Effector memory CD8-positive, alpha-beta T cell (primary cell): ENCODE measurements around the gene TTC39C.

Experiments used
- ATAC-seq: fragments of 150-1000 bp; cut with Tn5 transposase; replicated peaks from 2 replicates; pipeline ENCODE4 v1.10.0; 2021; ENCODE audit warnings: mild to moderate bottlenecking, moderate library complexity
- DNase-seq, 3 experiments: peaks; one replicate each; pipeline ENCODE4 v3.0.0; 2021
- H3K27ac Mint-ChIP-seq, 2 donors: one replicate each; pipeline ENCODE4 v1.8.0; 2022; ENCODE audit warnings: mild to moderate bottlenecking in 2 of 2, mixed read lengths in 2 of 2, moderate library complexity in 2 of 2
- H3K27me3 Mint-ChIP-seq, 2 donors: one replicate each; pipeline ENCODE4 v1.8.0; 2022; ENCODE audit warnings: mixed read lengths in 2 of 2
- H3K36me3 Mint-ChIP-seq: one replicate; pipeline ENCODE4 v1.8.0; 2022; ENCODE audit warnings: mild to moderate bottlenecking, moderate library complexity, mixed read lengths; ENCODE audit not compliant: insufficient read depth
- H3K4me1 Mint-ChIP-seq, 2 donors: one replicate each; pipeline ENCODE4 v1.8.0; 2022; ENCODE audit warnings: low read depth in 2 of 2, mixed read lengths in 2 of 2
- H3K4me3 Mint-ChIP-seq, 2 donors: one replicate each; pipeline ENCODE4 v1.8.0; 2022; ENCODE audit warnings: mild to moderate bottlenecking in 2 of 2, mixed read lengths in 2 of 2, moderate library complexity in 2 of 2
- H3K9me3 Mint-ChIP-seq, 2 donors: one replicate each; pipeline ENCODE4 v1.8.0; 2022; ENCODE audit warnings: mixed read lengths in 2 of 2

Gene TTC39C

DNA sequence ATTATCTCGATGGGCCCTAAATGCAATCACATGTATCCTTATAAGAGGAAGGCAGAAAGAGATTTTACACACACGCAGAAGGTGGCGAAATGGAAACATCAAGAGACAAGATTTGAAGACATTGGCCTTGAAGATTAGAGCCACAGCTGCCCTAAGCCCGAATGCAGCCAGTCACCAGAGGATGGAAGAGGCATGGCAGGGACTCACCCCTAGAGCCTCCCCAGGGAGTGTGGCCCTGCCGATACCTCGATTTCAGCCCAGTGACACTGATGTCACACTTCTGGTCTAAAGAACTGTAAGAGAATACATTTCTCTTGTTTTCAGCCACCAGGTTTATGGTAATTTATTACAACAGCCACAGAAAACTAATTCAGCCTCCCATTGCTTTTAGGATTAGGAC is 17.4 kb downstream of the TTC39C start:
- Mint-ChIP-seq H3K9me3 (no peaks in the 10 kb centered on the region), H3K36me3 (peaks cover 17% of the 10 kb centered on the region), H3K27ac (peak overlapping the region; percentile 8 to 73), H3K27me3 (no peaks in the 10 kb centered on the region), H3K4me3 (peak overlapping the region; percentile 24 to 26), H3K4me1 (peaks cover 58 to 75% of the 10 kb centered on the region in 2 donors)
- peak; percentile 45 for ATAC-seq
- DNase-seq = no peak

- DNase-seq (no peak), ATAC-seq (no peak)
- H3K27me3 Mint-ChIP-seq = no peaks in the 10 kb centered on the region
- H3K4me1 Mint-ChIP-seq = peaks cover 64 to 72% of the 10 kb centered on the region in 2 donors
- H3K9me3 Mint-ChIP-seq = no peaks in the 10 kb centered on the region
- H3K4me3 Mint-ChIP-seq = peak overlapping the region; percentile 19 to 21
- H3K27ac Mint-ChIP-seq = peak overlapping the region; percentile 38 to 73
- peaks cover 6% of the 10 kb centered on the region for H3K36me3 Mint-ChIP-seq
Measured at GRCh38 chr18:24033641-24034412, 19.3 kb downstream of the TTC39C start.

- Mint-ChIP-seq H3K9me3 (no peaks in the 10 kb centered on the region), H3K27me3 (no peaks in the 10 kb centered on the region), H3K27ac (peak overlapping the region in 1 of 2 donors; percentile 59), H3K36me3 (peaks cover 11% of the 10 kb centered on the region), H3K4me1 (peaks cover 62 to 72% of the 10 kb centered on the region in 2 donors), H3K4me3 (peak overlapping the region in 1 of 2 donors; percentile 28)
- DNase-seq (no peak), ATAC-seq (no peak)
Measured at GRCh38 chr18:24035316-24035715, 20.8 kb downstream of the TTC39C start.

GRCh38 chr18:24039671-24040070 is 25.1 kb downstream of the TTC39C start:
- Mint-ChIP-seq H3K4me1 (peaks cover 78 to 83% of the 10 kb centered on the region in 2 donors), H3K36me3 (peaks cover 10% of the 10 kb centered on the region), H3K4me3 (peak overlapping the region; percentile 26 to 41), H3K27ac (peak overlapping the region; percentile 0 to 53), H3K9me3 (no peaks in the 10 kb centered on the region), H3K27me3 (no peaks in the 10 kb centered on the region)
- peak; percentile 63 for ATAC-seq
- DNase-seq = no peak

GRCh38 chr18:24041691-24042090 is 27.1 kb downstream of the TTC39C start:
- ATAC-seq = no peak
- Mint-ChIP-seq H3K4me3 (no peak overlapping the region), H3K27ac (peak overlapping the region; percentile 6 to 24), H3K36me3 (peaks cover 14% of the 10 kb centered on the region), H3K9me3 (no peaks in the 10 kb centered on the region), H3K4me1 (peaks cover 68 to 71% of the 10 kb centered on the region in 2 donors), H3K27me3 (no peaks in the 10 kb centered on the region)
- no peak for DNase-seq

- Mint-ChIP-seq H3K4me1 (peaks cover 58 to 61% of the 10 kb centered on the region in 2 donors), H3K27me3 (no peaks in the 10 kb centered on the region), H3K9me3 (no peaks in the 10 kb centered on the region), H3K36me3 (peaks cover 14% of the 10 kb centered on the region), H3K4me3 (peak overlapping the region; percentile 42 to 49), H3K27ac (peak overlapping the region; percentile 44 to 62)
- peak; percentile 71 for ATAC-seq
- DNase-seq = no peak
Measured at GRCh38 chr18:24043403-24043802, 28.8 kb downstream of the TTC39C start.

- Mint-ChIP-seq H3K4me3 (peak overlapping the region in 1 of 2 donors; percentile 63), H3K27ac (peak overlapping the region; percentile 62 to 76), H3K9me3 (no peaks in the 10 kb centered on the region), H3K36me3 (peaks cover 28% of the 10 kb centered on the region), H3K27me3 (no peaks in the 10 kb centered on the region), H3K4me1 (peaks cover 51 to 60% of the 10 kb centered on the region in 2 donors)
- DNase-seq (no peak), ATAC-seq (no peak)
Measured at GRCh38 chr18:24048261-24048660, 33.7 kb downstream of the TTC39C start.

DNA sequence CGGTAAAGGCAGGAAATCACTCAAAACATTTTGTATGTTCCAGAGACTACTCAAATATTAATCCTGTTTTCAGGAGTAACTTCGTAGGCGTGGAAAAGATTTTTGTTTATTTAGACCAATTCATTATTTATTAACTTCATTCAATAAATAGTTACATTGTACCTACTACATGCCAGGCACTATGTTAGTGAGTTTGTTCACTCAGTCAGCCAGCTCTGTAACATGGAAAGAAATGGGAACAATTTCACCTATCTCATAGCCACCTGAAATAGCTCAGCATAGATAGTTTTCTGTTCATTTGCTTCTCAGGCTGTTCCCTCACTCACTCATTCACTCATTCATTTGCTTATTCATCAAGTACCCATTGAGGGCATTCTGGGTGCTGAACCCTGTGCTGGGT is 34.6 kb downstream of the TTC39C start:
- ATAC-seq (no peak), DNase-seq (no peak)
- Mint-ChIP-seq H3K9me3 (no peaks in the 10 kb centered on the region), H3K4me1 (peaks cover 50 to 60% of the 10 kb centered on the region in 2 donors), H3K27me3 (no peaks in the 10 kb centered on the region), H3K27ac (peak overlapping the region; percentile 11 to 74), H3K36me3 (peaks cover 29% of the 10 kb centered on the region), H3K4me3 (no peak overlapping the region)

DNA sequence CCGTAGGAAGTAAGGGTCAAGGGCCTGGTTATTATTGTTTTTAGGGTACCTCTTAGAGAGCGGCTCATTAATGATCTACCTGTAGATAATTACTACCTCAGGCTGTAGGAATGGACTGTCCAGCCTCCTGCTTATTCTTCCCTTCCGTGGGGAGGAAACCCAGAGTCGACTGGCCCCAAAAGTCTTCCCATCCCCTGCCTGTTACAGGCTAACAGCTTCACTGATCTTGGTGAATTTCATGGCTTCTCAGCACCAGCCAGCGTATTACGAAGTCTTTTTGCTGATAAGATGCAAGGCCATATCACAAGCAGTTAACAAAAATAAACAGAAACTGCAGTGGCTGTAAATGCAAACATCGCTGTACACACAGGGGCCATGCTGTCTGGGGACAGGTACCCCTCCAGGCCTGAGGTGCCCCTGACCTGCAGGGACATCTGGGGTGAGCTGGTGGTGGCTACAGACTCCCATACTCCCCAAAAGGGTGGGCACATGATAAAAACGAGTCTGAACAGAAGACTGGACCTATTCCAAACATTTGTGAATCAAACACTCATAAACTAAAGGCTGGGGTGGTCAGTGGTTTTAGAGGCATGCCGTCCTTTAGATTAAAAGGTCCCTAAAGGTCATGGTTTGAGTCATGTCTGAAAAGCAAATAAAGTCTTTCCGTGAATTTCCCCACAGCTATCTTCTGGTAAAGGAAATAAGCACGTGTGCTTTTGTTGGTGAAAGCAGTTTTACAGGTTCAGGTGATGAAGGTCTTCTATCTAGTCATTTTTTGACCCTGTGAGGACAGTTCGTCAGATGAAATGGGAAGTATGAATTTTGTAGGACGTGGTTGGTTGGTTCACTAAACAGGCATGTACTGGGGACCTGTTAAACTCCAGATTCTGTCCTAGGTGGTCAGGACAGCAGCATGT is 36.7 kb downstream of the TTC39C start:
- peak overlapping the region; percentile 11 to 74 for H3K27ac Mint-ChIP-seq
- no peak for ATAC-seq

GRCh38 chr18:24052053-24052452 is 37.5 kb downstream of the TTC39C start:
- H3K9me3 Mint-ChIP-seq = no peaks in the 10 kb centered on the region
- peak overlapping the region; percentile 5 to 32 for H3K4me3 Mint-ChIP-seq
- peak overlapping the region in 1 of 2 donors; percentile 0 for H3K27ac Mint-ChIP-seq
- DNase-seq = no peak
- ATAC-seq = no peak
- peaks cover 57 to 82% of the 10 kb centered on the region in 2 donors for H3K4me1 Mint-ChIP-seq
- H3K27me3 Mint-ChIP-seq = no peaks in the 10 kb centered on the region
- peaks cover 25% of the 10 kb centered on the region for H3K36me3 Mint-ChIP-seq

More for the DNA sequence above, 36.7 kb downstream of the TTC39C start:
- Mint-ChIP-seq H3K4me1 (peaks cover 57 to 75% of the 10 kb centered on the region in 2 donors), H3K27me3 (no peaks in the 10 kb centered on the region), H3K4me3 (peak overlapping the region; percentile 32 to 44), H3K36me3 (peaks cover 25% of the 10 kb centered on the region), H3K9me3 (no peaks in the 10 kb centered on the region)
- DNase-seq = no peak

DNA sequence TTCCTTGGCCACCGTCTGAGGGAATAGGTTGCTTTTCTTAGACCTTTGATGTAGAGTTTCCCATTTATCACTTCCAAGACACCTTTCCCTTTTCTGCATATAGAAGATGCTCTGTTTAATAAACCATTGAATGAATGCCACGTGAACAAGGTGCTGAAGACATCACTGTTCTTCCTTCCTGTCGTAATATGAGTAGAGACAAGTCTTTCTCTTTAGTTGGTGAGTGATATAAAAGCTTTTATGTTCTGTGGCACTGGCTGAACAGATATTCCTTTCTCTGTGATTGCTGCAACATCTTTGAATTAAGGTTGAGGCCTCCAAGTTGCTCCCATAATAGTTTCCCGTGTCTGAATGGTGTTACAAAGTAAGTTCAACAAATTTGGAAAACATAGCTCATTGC is 38.7 kb downstream of the TTC39C start:
- Mint-ChIP-seq H3K27me3 (no peaks in the 10 kb centered on the region), H3K4me1 (peaks cover 60 to 88% of the 10 kb centered on the region in 2 donors), H3K36me3 (peaks cover 25% of the 10 kb centered on the region), H3K9me3 (no peaks in the 10 kb centered on the region), H3K4me3 (peak overlapping the region in 1 of 2 donors; percentile 3), H3K27ac (peak overlapping the region; percentile 36 to 86)
- DNase-seq (no peak), ATAC-seq (peak; percentile 43)

DNA sequence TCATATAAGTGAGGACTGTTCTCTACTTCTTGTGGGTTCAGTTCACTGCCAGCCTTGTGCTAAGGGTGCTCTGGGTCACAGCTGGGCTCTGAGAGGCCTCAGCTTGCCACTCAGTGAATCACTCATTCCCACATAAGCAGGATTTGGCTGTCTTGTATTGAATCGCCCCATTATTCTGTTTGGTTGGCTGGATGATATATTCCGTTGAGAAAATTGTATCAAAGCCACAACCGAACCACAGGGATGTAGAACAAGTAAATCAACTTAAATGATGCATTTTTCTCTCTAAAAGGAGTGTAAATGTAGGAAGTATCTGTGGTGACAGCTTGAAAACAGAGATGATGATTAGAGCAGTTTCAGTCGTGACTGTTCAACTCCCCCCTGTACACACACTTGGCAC is 39.6 kb downstream of the TTC39C start:
- no peaks in the 10 kb centered on the region for H3K27me3 Mint-ChIP-seq
- DNase-seq = no peak
- peak; percentile 71 for ATAC-seq
- H3K27ac Mint-ChIP-seq = peak overlapping the region; percentile 36 to 86
- H3K9me3 Mint-ChIP-seq = no peaks in the 10 kb centered on the region
- peak overlapping the region in 1 of 2 donors; percentile 3 for H3K4me3 Mint-ChIP-seq
- peaks cover 22% of the 10 kb centered on the region for H3K36me3 Mint-ChIP-seq
- peaks cover 60 to 81% of the 10 kb centered on the region in 2 donors for H3K4me1 Mint-ChIP-seq

GRCh38 chr18:24055009-24055804 is 40.7 kb downstream of the TTC39C start:
- Mint-ChIP-seq H3K4me1 (peaks cover 60 to 82% of the 10 kb centered on the region in 2 donors), H3K4me3 (peak overlapping the region; percentile 40 to 50), H3K27ac (peak overlapping the region; percentile 36 to 73), H3K9me3 (no peaks in the 10 kb centered on the region), H3K27me3 (no peaks in the 10 kb centered on the region), H3K36me3 (peaks cover 16% of the 10 kb centered on the region)
- DNase-seq (no peak), ATAC-seq (peak; percentile 55)
